ENCODE results near the gene ZFAND6.
"Not testable (repeated sequence)": the region's sequence is repeated elsewhere in the genome, so short reads cannot be mapped to it uniquely, and the experiment has no call there.

ZFAND6 gene

GRCh38 chr15:80152180-80152895, 92.9 kb downstream of the ZFAND6 start:
- H3K27ac ChIP-seq (ENCODE audit: low read length), result peak overlapping the region; percentile 72
- no peaks in the 10 kb centered on the region for H3K27me3 ChIP-seq (ENCODE audit: low read depth, low read length)
- peaks cover 8 to 11% of the 10 kb centered on the region in 2 donors for H3K4me1 ChIP-seq (ENCODE audit: control insufficient read depth in 1 of 2, insufficient read depth in 2 of 2, low read length in 2 of 2)
- H3K36me3 ChIP-seq (ENCODE audit: control insufficient read depth in 1 of 2, insufficient read depth in 2 of 2, low read length in 2 of 2), result no peaks in the 10 kb centered on the region
- no peaks in the 10 kb centered on the region for H3K9me3 ChIP-seq (ENCODE audit: control insufficient read depth in 1 of 2, low read length in 2 of 2)
- peak overlapping the region; percentile 57 to 81 for H3K4me3 ChIP-seq (ENCODE audit: low read depth in 1 of 2, low read length in 2 of 2)

GRCh38 chr15:80152896-80153876, 93.7 kb downstream of the ZFAND6 start, which contains the start of gene FAH:
Gene FAH (plus strand): TSS chr15:80152999. CDS start chr15:80153055, 56 bp downstream.
- Histone ChIP-seq H3K36me3 (ENCODE audit: control insufficient read depth in 1 of 2, insufficient read depth in 2 of 2, low read length in 2 of 2) (no peaks in the 10 kb centered on the region), H3K4me1 (ENCODE audit: control insufficient read depth in 1 of 2, insufficient read depth in 2 of 2, low read length in 2 of 2) (peaks cover 8 to 11% of the 10 kb centered on the region in 2 donors), H3K4me3 (ENCODE audit: low read depth in 1 of 2, low read length in 2 of 2) (peak within 1 kb of the TSS; percentile 72 to 81), H3K9me3 (ENCODE audit: control insufficient read depth in 1 of 2, low read length in 2 of 2) (no peaks in the 10 kb centered on the region), H3K27ac (ENCODE audit: low read length) (peak within 1 kb of the TSS; percentile 72), H3K27me3 (ENCODE audit: low read depth, low read length) (no peaks in the 10 kb centered on the region)

GRCh38 chr15:80153900-80154299, 94.4 kb downstream of the ZFAND6 start:
- Histone ChIP-seq H3K27ac (ENCODE audit: low read length) (no peak overlapping the region), H3K4me3 (ENCODE audit: low read depth in 1 of 2, low read length in 2 of 2) (peak overlapping the region in 1 of 2 donors; percentile 72), H3K36me3 (ENCODE audit: control insufficient read depth in 1 of 2, insufficient read depth in 2 of 2, low read length in 2 of 2) (no peaks in the 10 kb centered on the region), H3K4me1 (ENCODE audit: control insufficient read depth in 1 of 2, insufficient read depth in 2 of 2, low read length in 2 of 2) (peaks cover 8 to 11% of the 10 kb centered on the region in 2 donors), H3K9me3 (ENCODE audit: control insufficient read depth in 1 of 2, low read length in 2 of 2) (no peaks in the 10 kb centered on the region), H3K27me3 (ENCODE audit: low read depth, low read length) (no peaks in the 10 kb centered on the region)

- Histone ChIP-seq H3K4me3 (ENCODE audit: low read depth in 1 of 2, low read length in 2 of 2) (no peak overlapping the region), H3K27ac (ENCODE audit: low read length) (no peak overlapping the region), H3K27me3 (ENCODE audit: low read depth, low read length) (no peaks in the 10 kb centered on the region), H3K36me3 (ENCODE audit: control insufficient read depth in 1 of 2, insufficient read depth in 2 of 2, low read length in 2 of 2) (no peaks in the 10 kb centered on the region), H3K4me1 (ENCODE audit: control insufficient read depth in 1 of 2, insufficient read depth in 2 of 2, low read length in 2 of 2) (peaks cover 8 to 11% of the 10 kb centered on the region in 2 donors), H3K9me3 (ENCODE audit: control insufficient read depth in 1 of 2, low read length in 2 of 2) (no peaks in the 10 kb centered on the region)
Observed at GRCh38 chr15:80154336-80154735, 94.9 kb downstream of the ZFAND6 start.

- Histone ChIP-seq H3K9me3 (ENCODE audit: control insufficient read depth in 1 of 2, low read length in 2 of 2) (no peaks in the 10 kb centered on the region), H3K27me3 (ENCODE audit: low read depth, low read length) (no peaks in the 10 kb centered on the region), H3K27ac (ENCODE audit: low read length) (no peak overlapping the region), H3K4me1 (ENCODE audit: control insufficient read depth in 1 of 2, insufficient read depth in 2 of 2, low read length in 2 of 2) (peaks cover 8 to 11% of the 10 kb centered on the region in 2 donors), H3K36me3 (ENCODE audit: control insufficient read depth in 1 of 2, insufficient read depth in 2 of 2, low read length in 2 of 2) (peaks cover 2 to 4% of the 10 kb centered on the region in 2 donors), H3K4me3 (ENCODE audit: low read depth in 1 of 2, low read length in 2 of 2) (no peak overlapping the region)
Observed at GRCh38 chr15:80155001-80155377, 95.5 kb downstream of the ZFAND6 start.

- H3K27ac ChIP-seq (ENCODE audit: low read length); H3K36me3 ChIP-seq (ENCODE audit: control insufficient read depth in 1 of 2, insufficient read depth in 2 of 2, low read length in 2 of 2); H3K9me3 ChIP-seq (ENCODE audit: control insufficient read depth in 1 of 2, low read length in 2 of 2); H3K27me3 ChIP-seq (ENCODE audit: low read depth, low read length); H3K4me3 ChIP-seq (ENCODE audit: low read depth in 1 of 2, low read length in 2 of 2): not testable (repeated sequence)
- H3K4me1 ChIP-seq (ENCODE audit: control insufficient read depth in 1 of 2, insufficient read depth in 2 of 2, low read length in 2 of 2), result peaks cover 8 to 17% of the 10 kb centered on the region in 2 donors
Observed at GRCh38 chr15:80155378-80156175, 96.1 kb downstream of the ZFAND6 start.

- Histone ChIP-seq H3K4me3 (ENCODE audit: low read depth in 1 of 2, low read length in 2 of 2) (no peak overlapping the region), H3K36me3 (ENCODE audit: control insufficient read depth in 1 of 2, insufficient read depth in 2 of 2, low read length in 2 of 2) (peaks cover 3 to 7% of the 10 kb centered on the region in 2 donors), H3K9me3 (ENCODE audit: control insufficient read depth in 1 of 2, low read length in 2 of 2) (no peaks in the 10 kb centered on the region), H3K27ac (ENCODE audit: low read length) (no peak overlapping the region), H3K4me1 (ENCODE audit: control insufficient read depth in 1 of 2, insufficient read depth in 2 of 2, low read length in 2 of 2) (peaks cover 8 to 24% of the 10 kb centered on the region in 2 donors), H3K27me3 (ENCODE audit: low read depth, low read length) (no peaks in the 10 kb centered on the region)
Observed at GRCh38 chr15:80156176-80156720, 96.8 kb downstream of the ZFAND6 start.

GRCh38 chr15:80157215-80157614, 97.7 kb downstream of the ZFAND6 start:
- Histone ChIP-seq H3K27ac (ENCODE audit: low read length) (no peak overlapping the region), H3K27me3 (ENCODE audit: low read depth, low read length) (no peaks in the 10 kb centered on the region), H3K9me3 (ENCODE audit: control insufficient read depth in 1 of 2, low read length in 2 of 2) (no peaks in the 10 kb centered on the region), H3K4me1 (ENCODE audit: control insufficient read depth in 1 of 2, insufficient read depth in 2 of 2, low read length in 2 of 2) (peaks cover 16 to 33% of the 10 kb centered on the region in 2 donors), H3K4me3 (ENCODE audit: low read depth in 1 of 2, low read length in 2 of 2) (no peak overlapping the region), H3K36me3 (ENCODE audit: control insufficient read depth in 1 of 2, insufficient read depth in 2 of 2, low read length in 2 of 2) (peaks cover 3 to 11% of the 10 kb centered on the region in 2 donors)

GRCh38 chr15:80159301-80159700, 99.8 kb downstream of the ZFAND6 start:
- peaks cover 5 to 12% of the 10 kb centered on the region in 2 donors for H3K36me3 ChIP-seq (ENCODE audit: control insufficient read depth in 1 of 2, insufficient read depth in 2 of 2, low read length in 2 of 2)
- no peak overlapping the region for H3K4me3 ChIP-seq (ENCODE audit: low read depth in 1 of 2, low read length in 2 of 2)
- H3K27ac ChIP-seq (ENCODE audit: low read length), result no peak overlapping the region
- no peaks in the 10 kb centered on the region for H3K9me3 ChIP-seq (ENCODE audit: control insufficient read depth in 1 of 2, low read length in 2 of 2)
- H3K27me3 ChIP-seq (ENCODE audit: low read depth, low read length), result no peaks in the 10 kb centered on the region
- peaks cover 9 to 27% of the 10 kb centered on the region in 2 donors for H3K4me1 ChIP-seq (ENCODE audit: control insufficient read depth in 1 of 2, insufficient read depth in 2 of 2, low read length in 2 of 2)

GRCh38 chr15:80159811-80160569, 100.5 kb downstream of the ZFAND6 start:
- Histone ChIP-seq H3K27me3 (ENCODE audit: low read depth, low read length) (no peaks in the 10 kb centered on the region), H3K9me3 (ENCODE audit: control insufficient read depth in 1 of 2, low read length in 2 of 2) (no peaks in the 10 kb centered on the region), H3K27ac (ENCODE audit: low read length) (no peak overlapping the region), H3K36me3 (ENCODE audit: control insufficient read depth in 1 of 2, insufficient read depth in 2 of 2, low read length in 2 of 2) (peaks cover 5 to 12% of the 10 kb centered on the region in 2 donors), H3K4me1 (ENCODE audit: control insufficient read depth in 1 of 2, insufficient read depth in 2 of 2, low read length in 2 of 2) (peaks cover 9 to 27% of the 10 kb centered on the region in 2 donors), H3K4me3 (ENCODE audit: low read depth in 1 of 2, low read length in 2 of 2) (no peak overlapping the region)
